Measurements from ENCODE around the gene DENND1A.
"Not testable (repeated sequence)": the region's sequence is repeated elsewhere in the genome, so short reads cannot be mapped to it uniquely, and the experiment has no call there.

Gene DENND1A

DNA sequence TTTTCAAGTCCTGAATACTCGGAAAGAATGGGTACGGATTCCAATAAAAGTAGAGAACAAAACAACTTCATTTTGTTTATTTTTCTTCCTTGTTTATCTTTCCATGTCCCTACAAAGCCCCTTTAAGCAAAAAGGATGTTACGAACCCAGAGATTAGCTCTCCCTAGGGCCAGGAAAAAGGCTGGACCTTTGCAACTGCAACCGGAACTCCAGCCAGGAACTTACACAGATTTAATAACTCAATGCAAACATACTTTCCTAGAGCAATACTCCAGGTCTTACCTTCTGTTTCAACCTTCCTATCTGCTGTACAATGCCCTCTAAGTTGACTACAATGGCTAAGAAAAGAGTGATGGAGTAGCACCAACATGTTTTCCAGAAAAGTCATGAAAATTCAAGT lies 7.0 kb downstream of the DENND1A start:
- Histone ChIP-seq H3K27ac (ENCODE audit: low read length) (no peak overlapping the region), H3K9me3 (ENCODE audit: control insufficient read depth, insufficient read depth, low read length) (no peaks in the 10 kb centered on the region), H3K4me1 (ENCODE audit: control insufficient read depth, insufficient read depth, low read length) (peaks cover 5% of the 10 kb centered on the region), H3K4me3 (ENCODE audit: low read length) (no peak overlapping the region), H3K27me3 (ENCODE audit: control insufficient read depth, insufficient read depth, low read length) (no peaks in the 10 kb centered on the region), H3K36me3 (ENCODE audit: control insufficient read depth, insufficient read depth, low read length) (no peaks in the 10 kb centered on the region)
- no peak for DNase-seq (ENCODE audit: low read depth, low spot score)
- WGBS (ENCODE audit: insufficient coverage, insufficient read length), result no CpG with 5 or more reads among the region's 4 CpGs

DNA sequence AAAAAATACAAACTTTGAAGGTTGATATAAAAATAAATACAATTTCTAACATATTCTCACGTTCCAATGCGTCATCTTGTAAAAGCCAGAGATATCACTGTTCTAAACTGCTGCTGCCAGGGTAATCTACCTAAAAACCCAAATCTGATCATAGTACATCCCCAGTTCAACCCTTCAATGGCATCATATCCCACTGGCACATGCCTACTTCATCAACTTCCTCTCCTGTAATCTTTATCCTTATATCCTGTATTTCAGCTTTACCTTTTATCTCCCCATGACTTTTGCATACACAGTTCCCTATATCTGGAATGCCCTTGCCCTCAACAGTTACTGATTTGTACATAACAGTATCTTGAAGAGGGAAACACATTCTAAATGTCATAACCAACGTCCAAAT lies 7.5 kb downstream of the DENND1A start:
- no CpG with 5 or more reads among the region's 3 CpGs for WGBS (ENCODE audit: insufficient coverage, insufficient read length)
- no peak for DNase-seq (ENCODE audit: low read depth, low spot score)
- H3K4me3 ChIP-seq (ENCODE audit: low read length), result no peak overlapping the region
- no peak overlapping the region for H3K27ac ChIP-seq (ENCODE audit: low read length)
- H3K27me3 ChIP-seq (ENCODE audit: control insufficient read depth, insufficient read depth, low read length), result no peaks in the 10 kb centered on the region
- no peaks in the 10 kb centered on the region for H3K36me3 ChIP-seq (ENCODE audit: control insufficient read depth, insufficient read depth, low read length)
- H3K9me3 ChIP-seq (ENCODE audit: control insufficient read depth, insufficient read depth, low read length), result no peaks in the 10 kb centered on the region
- H3K4me1 ChIP-seq (ENCODE audit: control insufficient read depth, insufficient read depth, low read length), result peaks cover 3% of the 10 kb centered on the region; the same call in 1 of the 2 replicates

DNA sequence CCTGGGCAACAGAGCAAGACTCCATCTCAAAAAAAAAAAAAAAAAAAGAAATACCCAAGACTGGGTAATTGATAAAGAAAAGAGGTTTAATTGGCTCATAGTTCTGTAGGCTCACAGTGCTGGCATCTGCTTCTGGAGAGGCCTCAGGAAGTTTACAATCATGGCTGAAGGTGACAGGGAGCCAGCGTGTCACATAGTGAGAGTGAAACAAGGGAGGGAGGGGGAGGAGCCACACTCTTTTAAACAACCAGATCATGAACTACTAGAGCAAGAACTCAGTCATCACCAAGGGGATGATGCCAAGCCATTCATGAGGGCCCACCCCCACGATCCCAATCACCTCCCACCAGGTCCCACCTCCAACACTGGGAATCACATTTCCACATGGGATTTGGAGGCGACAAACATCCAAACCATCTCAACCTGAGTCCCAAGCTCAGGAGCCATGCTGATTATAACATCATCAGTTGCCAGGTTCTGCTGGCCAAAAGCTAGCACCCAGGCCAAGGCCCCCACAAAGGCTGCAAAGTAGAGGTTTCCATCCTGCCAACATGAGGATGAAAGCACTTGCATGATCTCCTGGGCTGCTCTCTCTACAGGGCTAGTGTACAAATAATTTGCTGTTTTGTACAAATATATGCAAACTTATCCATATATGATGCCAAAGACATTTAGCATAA lies 15.3 kb downstream of the DENND1A start:
- no peak overlapping the region for H3K4me3 ChIP-seq (ENCODE audit: low read length)
- WGBS (ENCODE audit: insufficient coverage, insufficient read length), result no CpG with 5 or more reads among the region's 3 CpGs
- DNase-seq (ENCODE audit: low read depth, low spot score), result no peak
- 0 out of 2 replicates have a peak, but pooled peaks cover 3% of the 10 kb centered on the region for H3K4me1 ChIP-seq (ENCODE audit: control insufficient read depth, insufficient read depth, low read length)
- no peaks in the 10 kb centered on the region for H3K9me3 ChIP-seq (ENCODE audit: control insufficient read depth, insufficient read depth, low read length)
- no peak overlapping the region for H3K27ac ChIP-seq (ENCODE audit: low read length)
- no peaks in the 10 kb centered on the region for H3K27me3 ChIP-seq (ENCODE audit: control insufficient read depth, insufficient read depth, low read length)
- no peaks in the 10 kb centered on the region for H3K36me3 ChIP-seq (ENCODE audit: control insufficient read depth, insufficient read depth, low read length)

DNA sequence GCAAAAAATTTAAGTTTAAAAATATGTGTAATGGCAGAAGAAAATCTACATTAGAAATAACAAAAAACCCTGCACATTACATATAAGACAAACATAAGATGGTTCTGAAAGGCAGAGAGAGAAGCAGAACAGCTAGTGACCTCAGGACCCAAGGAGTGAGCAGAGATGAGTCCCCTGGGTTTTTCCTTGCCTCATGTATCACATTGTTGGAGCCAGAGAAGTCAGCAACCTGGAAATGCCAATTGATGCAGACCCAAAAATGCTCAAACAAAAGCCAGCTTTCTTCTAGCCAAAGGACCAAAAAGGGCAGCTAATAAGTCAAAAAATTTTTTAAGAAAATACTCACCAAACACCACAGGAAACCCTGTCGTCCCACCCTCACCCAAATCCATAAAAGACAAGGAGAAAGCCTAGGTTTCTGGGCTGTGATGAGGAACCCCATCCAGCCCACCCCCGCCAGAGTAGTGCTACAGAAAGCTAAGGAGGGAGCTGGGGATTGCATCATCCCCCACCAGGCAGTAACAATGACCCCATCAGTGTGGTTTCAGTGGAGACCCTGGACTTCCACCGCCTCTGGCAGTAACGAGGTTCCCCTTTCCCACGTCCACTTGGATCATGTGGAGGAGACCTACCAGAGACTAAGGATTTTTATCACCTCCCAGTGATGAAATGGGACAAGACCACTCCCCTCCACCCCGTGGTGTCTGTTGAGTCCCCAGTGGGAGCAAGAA lies 17.6 kb downstream of the DENND1A start:
- DNase-seq (ENCODE audit: low read depth, low spot score), result no peak
- no peaks in the 10 kb centered on the region for H3K9me3 ChIP-seq (ENCODE audit: control insufficient read depth, insufficient read depth, low read length)
- no CpG with 5 or more reads among the region's 6 CpGs for WGBS (ENCODE audit: insufficient coverage, insufficient read length)

DNA sequence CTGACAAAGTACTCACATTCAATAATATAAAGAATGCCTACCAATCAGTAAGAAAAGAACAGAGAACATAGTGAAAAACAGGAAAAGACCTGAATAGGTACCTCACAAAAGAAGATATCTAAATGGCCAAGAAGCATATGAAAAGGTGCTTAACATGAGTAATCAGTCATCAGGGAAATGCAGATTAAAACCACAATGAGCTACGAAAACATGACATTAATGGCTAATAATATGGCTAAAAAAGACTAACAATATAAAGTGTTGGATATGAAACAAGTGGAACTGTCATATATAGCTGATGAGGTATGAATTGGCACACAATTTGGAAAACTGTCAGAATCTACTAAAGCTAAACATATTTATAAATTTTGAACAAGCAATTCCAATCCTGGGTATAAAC lies 18.9 kb downstream of the DENND1A start:
- Histone ChIP-seq H3K36me3 (ENCODE audit: control insufficient read depth, insufficient read depth, low read length) (no peaks in the 10 kb centered on the region), H3K27ac (ENCODE audit: low read length) (no peak overlapping the region), H3K4me3 (ENCODE audit: low read length) (no peak overlapping the region), H3K4me1 (ENCODE audit: control insufficient read depth, insufficient read depth, low read length) (0 out of 2 replicates have a peak, but pooled peaks cover 3% of the 10 kb centered on the region), H3K27me3 (ENCODE audit: control insufficient read depth, insufficient read depth, low read length) (no peaks in the 10 kb centered on the region), H3K9me3 (ENCODE audit: control insufficient read depth, insufficient read depth, low read length) (no peaks in the 10 kb centered on the region)
- DNase-seq (ENCODE audit: low read depth, low spot score), result no peak
- no CpG with 5 or more reads among the region's 1 CpG for WGBS (ENCODE audit: insufficient coverage, insufficient read length)

More for the DNA sequence above, 17.6 kb downstream of the DENND1A start:
- Histone ChIP-seq H3K36me3 (ENCODE audit: control insufficient read depth, insufficient read depth, low read length) (no peaks in the 10 kb centered on the region), H3K4me1 (ENCODE audit: control insufficient read depth, insufficient read depth, low read length) (0 out of 2 replicates have a peak, but pooled peaks cover 3% of the 10 kb centered on the region), H3K27me3 (ENCODE audit: control insufficient read depth, insufficient read depth, low read length) (no peaks in the 10 kb centered on the region), H3K4me3 (ENCODE audit: low read length) (no peak overlapping the region), H3K27ac (ENCODE audit: low read length) (no peak overlapping the region)

DNA sequence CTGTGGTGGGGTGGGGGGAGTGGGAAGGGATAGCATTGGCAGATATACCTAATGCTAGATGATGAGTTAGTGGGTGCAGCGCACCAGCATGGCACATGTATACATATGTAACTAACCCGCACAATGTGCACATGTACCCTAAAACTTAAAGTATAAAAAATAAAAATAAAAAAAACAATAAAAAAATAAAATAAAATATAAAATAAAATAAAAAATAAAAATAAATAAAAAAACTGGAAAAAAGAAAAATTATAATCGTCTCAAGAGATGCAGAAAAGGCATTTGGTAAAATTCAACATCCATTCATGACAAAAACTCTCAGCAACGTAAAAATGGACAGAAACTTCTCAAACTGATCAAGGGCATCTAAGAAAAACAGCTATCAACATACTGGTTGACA lies 20.7 kb downstream of the DENND1A start:
- no CpG with 5 or more reads among the region's 4 CpGs for WGBS (ENCODE audit: insufficient coverage, insufficient read length)
- H3K27me3 ChIP-seq (ENCODE audit: control insufficient read depth, insufficient read depth, low read length); DNase-seq (ENCODE audit: low read depth, low spot score); H3K9me3 ChIP-seq (ENCODE audit: control insufficient read depth, insufficient read depth, low read length); H3K4me1 ChIP-seq (ENCODE audit: control insufficient read depth, insufficient read depth, low read length); H3K36me3 ChIP-seq (ENCODE audit: control insufficient read depth, insufficient read depth, low read length); H3K27ac ChIP-seq (ENCODE audit: low read length); H3K4me3 ChIP-seq (ENCODE audit: low read length): not testable (repeated sequence)

DNA sequence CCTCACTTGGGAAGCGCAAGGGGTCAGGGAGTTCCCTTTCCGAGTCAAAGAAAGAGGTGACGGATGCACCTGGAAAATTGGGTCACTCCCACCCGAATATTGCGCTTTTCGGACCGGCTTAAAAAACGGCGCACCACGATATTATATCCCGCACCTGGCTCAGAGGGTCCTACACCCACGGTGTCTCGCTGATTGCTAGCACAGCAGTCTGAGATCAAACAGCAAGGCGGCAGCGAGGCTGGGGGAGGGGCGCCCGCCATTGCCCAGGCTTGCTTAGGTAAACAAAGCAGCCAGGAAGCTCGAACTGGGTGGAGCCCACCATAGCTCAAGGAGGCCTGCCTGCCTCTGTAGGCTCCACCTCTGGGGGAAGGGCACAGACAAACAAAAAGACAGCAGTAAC lies 26.4 kb downstream of the DENND1A start:
- not testable (repeated sequence) for H3K4me1 ChIP-seq (ENCODE audit: control insufficient read depth, insufficient read depth, low read length); H3K27ac ChIP-seq (ENCODE audit: low read length); H3K4me3 ChIP-seq (ENCODE audit: low read length); H3K9me3 ChIP-seq (ENCODE audit: control insufficient read depth, insufficient read depth, low read length); H3K36me3 ChIP-seq (ENCODE audit: control insufficient read depth, insufficient read depth, low read length); H3K27me3 ChIP-seq (ENCODE audit: control insufficient read depth, insufficient read depth, low read length); DNase-seq (ENCODE audit: low read depth, low spot score)
- whole genome bisulfite sequencing (ENCODE audit: insufficient coverage, insufficient read length), result no CpG with 5 or more reads among the region's 18 CpGs

DNA sequence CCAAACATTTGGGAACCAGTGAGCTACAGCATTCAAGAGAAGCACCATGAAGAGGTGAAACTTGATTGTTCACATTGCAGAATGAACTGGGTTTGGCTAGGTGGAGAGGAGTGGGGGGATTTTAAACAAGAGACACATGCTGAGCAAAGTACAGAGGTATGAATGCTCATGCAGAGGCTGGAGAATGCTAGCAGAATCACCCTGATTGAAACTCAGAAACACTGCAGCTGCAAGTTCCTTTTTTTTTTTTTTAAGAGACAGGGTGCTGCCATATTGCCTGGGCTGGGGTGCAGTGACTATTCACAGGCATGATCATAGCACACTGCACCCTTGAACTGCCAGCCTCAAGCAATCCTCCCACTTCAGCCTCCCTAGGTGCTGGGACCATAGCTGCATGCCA lies 35.1 kb downstream of the DENND1A start:
- Histone ChIP-seq H3K36me3 (ENCODE audit: control insufficient read depth, insufficient read depth, low read length) (no peaks in the 10 kb centered on the region), H3K27me3 (ENCODE audit: control insufficient read depth, insufficient read depth, low read length) (no peaks in the 10 kb centered on the region), H3K27ac (ENCODE audit: low read length) (no peak overlapping the region), H3K9me3 (ENCODE audit: control insufficient read depth, insufficient read depth, low read length) (no peaks in the 10 kb centered on the region), H3K4me1 (ENCODE audit: control insufficient read depth, insufficient read depth, low read length) (peaks cover 2% of the 10 kb centered on the region; the same call in 1 of the 2 replicates), H3K4me3 (ENCODE audit: low read length) (no peak overlapping the region)
- no peak for DNase-seq (ENCODE audit: low read depth, low spot score)

DNA sequence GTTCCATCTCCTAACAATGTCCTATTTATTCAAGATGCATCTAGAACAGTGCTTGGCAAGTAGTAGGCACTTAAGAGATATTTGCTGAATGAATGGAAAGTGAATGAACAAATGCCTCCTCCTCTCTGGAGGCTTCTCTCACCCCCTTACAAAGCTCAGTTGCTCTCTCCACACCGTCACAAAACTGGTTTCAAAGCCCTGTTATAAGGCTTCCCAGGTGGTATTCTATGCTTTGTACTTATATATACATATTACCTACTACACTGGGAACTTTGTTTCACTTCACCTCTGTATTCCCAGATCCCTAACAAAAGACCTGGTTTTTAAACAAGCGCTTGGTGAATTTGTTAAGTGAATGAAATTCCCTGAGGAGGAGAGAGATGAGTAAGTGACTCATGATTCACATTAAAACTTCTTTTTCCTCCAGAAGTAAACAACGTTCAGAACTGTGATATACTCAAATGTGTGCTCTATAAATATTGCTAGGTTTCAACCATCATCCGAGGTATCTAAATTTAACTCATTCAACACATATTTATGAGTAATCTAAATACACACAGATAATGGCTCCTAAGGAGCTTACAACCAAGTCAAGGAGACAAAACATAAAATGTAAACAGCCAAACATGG lies 36.0 kb downstream of the DENND1A start:
- DNase-seq (ENCODE audit: low read depth, low spot score), result no peak
- no CpG with 5 or more reads among the region's 4 CpGs for WGBS (ENCODE audit: insufficient coverage, insufficient read length)
- no peaks in the 10 kb centered on the region for H3K27me3 ChIP-seq (ENCODE audit: control insufficient read depth, insufficient read depth, low read length)
- H3K4me1 ChIP-seq (ENCODE audit: control insufficient read depth, insufficient read depth, low read length), result peaks cover 2% of the 10 kb centered on the region; the same call in 1 of the 2 replicates
- peak overlapping the region; percentile 59 for H3K27ac ChIP-seq (ENCODE audit: low read length)
- H3K4me3 ChIP-seq (ENCODE audit: low read length), result no peak overlapping the region
- no peaks in the 10 kb centered on the region for H3K9me3 ChIP-seq (ENCODE audit: control insufficient read depth, insufficient read depth, low read length)
- H3K36me3 ChIP-seq (ENCODE audit: control insufficient read depth, insufficient read depth, low read length), result no peaks in the 10 kb centered on the region

DNA sequence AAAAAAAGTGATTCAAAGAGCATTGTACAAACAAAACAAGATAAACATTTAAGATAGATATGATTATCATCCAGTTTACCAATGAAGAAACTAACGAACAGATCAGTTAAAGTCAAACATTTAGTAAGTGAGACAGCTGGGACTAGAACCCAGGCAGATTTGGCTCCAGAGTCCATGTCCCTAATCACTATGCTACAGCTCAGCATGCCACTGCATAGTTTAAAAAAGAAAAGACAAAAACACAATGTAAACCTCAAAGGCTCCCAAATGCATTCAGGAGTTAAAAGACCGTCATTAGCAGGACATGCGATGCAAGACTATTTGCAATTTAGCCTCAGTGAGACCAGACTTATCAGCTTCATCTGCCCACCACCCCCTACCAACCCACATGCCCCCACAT lies 36.8 kb downstream of the DENND1A start:
- no CpG with 5 or more reads among the region's 3 CpGs for WGBS (ENCODE audit: insufficient coverage, insufficient read length)
- DNase-seq (ENCODE audit: low read depth, low spot score), result no peak
- no peak overlapping the region for H3K27ac ChIP-seq (ENCODE audit: low read length)

More for the DNA sequence above, 36.8 kb downstream of the DENND1A start:
- no peaks in the 10 kb centered on the region for H3K9me3 ChIP-seq (ENCODE audit: control insufficient read depth, insufficient read depth, low read length)
- H3K4me1 ChIP-seq (ENCODE audit: control insufficient read depth, insufficient read depth, low read length), result peaks cover 2% of the 10 kb centered on the region; the same call in 1 of the 2 replicates
- no peak overlapping the region for H3K4me3 ChIP-seq (ENCODE audit: low read length)
- H3K36me3 ChIP-seq (ENCODE audit: control insufficient read depth, insufficient read depth, low read length), result no peaks in the 10 kb centered on the region
- no peaks in the 10 kb centered on the region for H3K27me3 ChIP-seq (ENCODE audit: control insufficient read depth, insufficient read depth, low read length)

Data from iPS DF 6.9 (cell line).